ENCODE results near the gene IQSEC1.

DNA sequence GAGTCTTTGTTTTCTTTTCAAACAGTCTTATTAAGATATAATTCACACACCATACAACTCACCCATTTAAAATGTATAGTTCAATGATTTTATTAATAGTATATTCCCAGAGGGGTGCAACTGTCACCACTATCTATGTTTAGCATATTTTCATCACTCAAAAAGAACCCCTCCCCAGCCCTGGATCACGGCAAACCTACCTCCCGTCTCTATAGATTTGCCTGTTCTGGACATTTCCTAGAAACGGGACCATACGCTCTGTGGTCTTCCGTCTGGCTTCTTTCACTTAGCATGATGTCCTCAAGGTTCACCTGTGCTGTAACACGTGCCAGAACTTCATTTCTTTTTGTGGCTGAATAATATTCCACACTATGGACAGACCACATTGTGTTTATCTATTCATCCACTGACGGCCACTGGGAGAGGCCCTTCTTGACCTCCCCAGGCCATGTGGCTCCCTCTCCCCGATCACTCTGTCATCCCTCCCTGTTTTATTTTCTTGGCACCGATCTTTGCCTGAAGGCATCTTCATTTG, 56.4 kb downstream of the IQSEC1 start:
- TF ChIP-seq, protein P1, sequence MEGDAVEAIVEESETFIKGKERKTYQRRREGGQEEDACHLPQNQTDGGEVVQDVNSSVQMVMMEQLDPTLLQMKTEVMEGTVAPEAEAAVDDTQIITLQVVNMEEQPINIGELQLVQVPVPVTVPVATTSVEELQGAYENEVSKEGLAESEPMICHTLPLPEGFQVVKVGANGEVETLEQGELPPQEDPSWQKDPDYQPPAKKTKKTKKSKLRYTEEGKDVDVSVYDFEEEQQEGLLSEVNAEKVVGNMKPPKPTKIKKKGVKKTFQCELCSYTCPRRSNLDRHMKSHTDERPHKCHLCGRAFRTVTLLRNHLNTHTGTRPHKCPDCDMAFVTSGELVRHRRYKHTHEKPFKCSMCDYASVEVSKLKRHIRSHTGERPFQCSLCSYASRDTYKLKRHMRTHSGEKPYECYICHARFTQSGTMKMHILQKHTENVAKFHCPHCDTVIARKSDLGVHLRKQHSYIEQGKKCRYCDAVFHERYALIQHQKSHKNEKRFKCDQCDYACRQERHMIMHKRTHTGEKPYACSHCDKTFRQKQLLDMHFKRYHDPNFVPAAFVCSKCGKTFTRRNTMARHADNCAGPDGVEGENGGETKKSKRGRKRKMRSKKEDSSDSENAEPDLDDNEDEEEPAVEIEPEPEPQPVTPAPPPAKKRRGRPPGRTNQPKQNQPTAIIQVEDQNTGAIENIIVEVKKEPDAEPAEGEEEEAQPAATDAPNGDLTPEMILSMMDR (IDR thresholded peaks at IDR 0.05) = no peak
- TF ChIP-seq SMC3 (IDR thresholded peaks at IDR 0.05) (no peak), POLR2A (IDR thresholded peaks at IDR 0.05; ENCODE audit: low read length) (no peak)
- TF ChIP-seq, protein P2, sequence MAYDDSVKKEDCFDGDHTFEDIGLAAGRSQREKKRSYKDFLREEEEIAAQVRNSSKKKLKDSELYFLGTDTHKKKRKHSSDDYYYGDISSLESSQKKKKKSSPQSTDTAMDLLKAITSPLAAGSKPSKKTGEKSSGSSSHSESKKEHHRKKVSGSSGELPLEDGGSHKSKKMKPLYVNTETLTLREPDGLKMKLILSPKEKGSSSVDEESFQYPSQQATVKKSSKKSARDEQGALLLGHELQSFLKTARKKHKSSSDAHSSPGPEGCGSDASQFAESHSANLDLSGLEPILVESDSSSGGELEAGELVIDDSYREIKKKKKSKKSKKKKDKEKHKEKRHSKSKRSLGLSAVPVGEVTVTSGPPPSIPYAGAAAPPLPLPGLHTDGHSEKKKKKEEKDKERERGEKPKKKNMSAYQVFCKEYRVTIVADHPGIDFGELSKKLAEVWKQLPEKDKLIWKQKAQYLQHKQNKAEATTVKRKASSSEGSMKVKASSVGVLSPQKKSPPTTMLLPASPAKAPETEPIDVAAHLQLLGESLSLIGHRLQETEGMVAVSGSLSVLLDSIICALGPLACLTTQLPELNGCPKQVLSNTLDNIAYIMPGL (CRISPR knock-in tag; IDR thresholded peaks at IDR 0.05; ENCODE audit: borderline replicate concordance) = no peak

Data from A549 (cell line).